ENCODE measurements around the gene AARS2. TPM values are rescaled to one million over a fixed set of nuclear protein-coding genes. Genes with fewer than 3 reads are reported as not detected.

Gene AARS2
- total RNA-seq, 1 experiment from 2014 or later, result 11.6 TPM

GRCh38 chr6:44292661-44293365, 20.3 kb downstream of the AARS2 start:
- H3K27me3 ChIP-seq (ENCODE audit: insufficient read depth, low read depth), result peaks cover 74% of the 10 kb centered on the region
- no TSS peak for BruUV-seq (replicated peaks)
- 0 out of 2 replicates have a peak, but pooled peaks cover under 1% of the 10 kb centered on the region for H3F3A ChIP-seq (ENCODE audit: insufficient read depth, low read depth)
- TF ChIP-seq CTCF (conservative IDR thresholded peaks at IDR 0.05) (no peak), EZH2 (IDR thresholded peaks at IDR 0.05; ENCODE audit: low read depth) (no peak)
- intact Hi-C loops (cut with micrococcal nuclease; ENCODE audit: unreplicated experiment), result no loop called here
- H3K4me1 ChIP-seq (replicated peaks; ENCODE audit: insufficient read depth), result no peaks in the 10 kb centered on the region
- H2AFZ ChIP-seq, result no peak overlapping the region
- DNase-seq, result no peak
- no peaks in the 10 kb centered on the region for H3K36me3 ChIP-seq (ENCODE audit: low read depth)
- H3K4me3 ChIP-seq, result no peak overlapping the region
- no peaks in the 10 kb centered on the region for H3K9me2 ChIP-seq (ENCODE audit: insufficient read depth)
- CTCF ChIA-PET, result no interaction called here
- no peaks in the 10 kb centered on the region for H3K79me2 ChIP-seq (ENCODE audit: low read depth)
- no peak overlapping the region for H3K27ac ChIP-seq
- no peaks in the 10 kb centered on the region for H4K20me1 ChIP-seq (ENCODE audit: insufficient read depth)
- POLR2A ChIA-PET (ENCODE audit: unreplicated experiment), result interaction anchor here (0.7 kb wide), 1 partner anchor 1169 kb away, joined by 3 read pairs; no protein-coding TSS in a partner anchor
- no peaks in the 10 kb centered on the region for H3K9me3 ChIP-seq (ENCODE audit: insufficient read depth, low read depth)
- no peak overlapping the region for H3K4me2 ChIP-seq

GRCh38 chr6:44291841-44292240, 21.3 kb downstream of the AARS2 start:
- Histone ChIP-seq H3K27me3 (ENCODE audit: insufficient read depth, low read depth) (peaks cover 79% of the 10 kb centered on the region), H3K4me1 (replicated peaks; ENCODE audit: insufficient read depth) (no peaks in the 10 kb centered on the region), H3K4me2 (no peak overlapping the region), H3K79me2 (ENCODE audit: low read depth) (no peaks in the 10 kb centered on the region), H2AFZ (no peak overlapping the region), H3K9me2 (ENCODE audit: insufficient read depth) (no peaks in the 10 kb centered on the region), H3K36me3 (ENCODE audit: low read depth) (no peaks in the 10 kb centered on the region), H3F3A (ENCODE audit: insufficient read depth, low read depth) (no peaks in the 10 kb centered on the region), H3K9me3 (ENCODE audit: insufficient read depth, low read depth) (no peaks in the 10 kb centered on the region), H3K27ac (no peak overlapping the region), H3K4me3 (no peak overlapping the region), H4K20me1 (ENCODE audit: insufficient read depth) (no peaks in the 10 kb centered on the region)
- intact Hi-C loops (cut with micrococcal nuclease; ENCODE audit: unreplicated experiment), result no loop called here
- BruUV-seq (replicated peaks), result no TSS peak
- no peak for DNase-seq
- TF ChIP-seq CTCF (conservative IDR thresholded peaks at IDR 0.05) (no peak), EZH2 (IDR thresholded peaks at IDR 0.05; ENCODE audit: low read depth) (no peak)
- ChIA-PET POLR2A (ENCODE audit: unreplicated experiment) (no interaction called here), CTCF (no interaction called here)

GRCh38 chr6:44289726-44290260, 23.4 kb downstream of the AARS2 start:
- H3F3A ChIP-seq (ENCODE audit: insufficient read depth, low read depth), result no peaks in the 10 kb centered on the region
- no peak overlapping the region for H3K27ac ChIP-seq
- H3K4me1 ChIP-seq (replicated peaks; ENCODE audit: insufficient read depth), result no peaks in the 10 kb centered on the region
- peaks cover 84% of the 10 kb centered on the region for H3K27me3 ChIP-seq (ENCODE audit: insufficient read depth, low read depth)
- H3K79me2 ChIP-seq (ENCODE audit: low read depth), result no peaks in the 10 kb centered on the region
- H3K4me3 ChIP-seq, result no peak overlapping the region
- H4K20me1 ChIP-seq (ENCODE audit: insufficient read depth), result no peaks in the 10 kb centered on the region
- no peaks in the 10 kb centered on the region for H3K9me3 ChIP-seq (ENCODE audit: insufficient read depth, low read depth)
- no peak overlapping the region for H2AFZ ChIP-seq
- H3K9me2 ChIP-seq (ENCODE audit: insufficient read depth), result no peaks in the 10 kb centered on the region
- intact Hi-C loops (cut with micrococcal nuclease; ENCODE audit: unreplicated experiment), result no loop called here
- CTCF ChIA-PET, result no interaction called here
- POLR2A ChIA-PET (ENCODE audit: unreplicated experiment), result no interaction called here
- DNase-seq, result no peak
- no peak for TF ChIP-seq CTCF (conservative IDR thresholded peaks at IDR 0.05)
- no peak for TF ChIP-seq EZH2 (IDR thresholded peaks at IDR 0.05; ENCODE audit: low read depth)
- BruUV-seq (replicated peaks), result no TSS peak
- no peaks in the 10 kb centered on the region for H3K36me3 ChIP-seq (ENCODE audit: low read depth)
- H3K4me2 ChIP-seq, result no peak overlapping the region
